Measurements from ENCODE around the gene FATE1. TPM values are rescaled to one million over a fixed set of nuclear protein-coding genes. Genes with fewer than 3 reads are reported as not detected.

Gene FATE1
- total and polyA plus RNA-seq, 2 of the 8 experiments (the other 6 are each of a cell fraction or from before 2014, with no cell fraction given) = 0.12 TPM; not detected in 1

- Histone ChIP-seq H4K91ac (replicated peaks; ENCODE audit: insufficient read length, low read length) (no peak overlapping the region), H2AK5ac (ENCODE audit: low read depth, low read length) (no peak overlapping the region), H2AFZ (ENCODE audit: low read length) (peak overlapping the region; percentile 32; the same call in 1 of the 2 replicates), H3K4me1 (replicated peaks in 1 of 4; ENCODE audit: control insufficient read depth in 3 of 4, insufficient read depth in 4 of 4, low read length in 3 of 4) (peaks cover 0 to 4% (median 1%) of the 10 kb centered on the region in 4 experiments; a peak in 3 of 7 replicates), H2BK120ac (replicated peaks; ENCODE audit: low read depth, low read length) (peak overlapping the region; percentile 43), H3K4ac (replicated peaks; ENCODE audit: insufficient read length, low read depth, low read length) (no peak overlapping the region), H3K36me3 (ENCODE audit: control insufficient read depth in 2 of 4, insufficient read depth in 4 of 4, low read length in 3 of 4) (no peaks in the 10 kb centered on the region), H4K5ac (ENCODE audit: insufficient read length, low read depth, low read length) (no peak overlapping the region), H3K4me3 (ENCODE audit: extremely low read depth in 1 of 4, insufficient read depth in 2 of 4, low read depth in 3 of 4, low read length in 4 of 4) (no peak overlapping the region), H3K27me3 (replicated peaks in 1 of 4; ENCODE audit: control insufficient read depth in 3 of 4, extremely low read depth in 1 of 4, insufficient read depth in 3 of 4, low read length in 3 of 4) (no peaks in the 10 kb centered on the region), H2BK5ac (ENCODE audit: low read depth, low read length) (no peak overlapping the region), H3K4me2 (ENCODE audit: insufficient read depth in 1 of 2, low read depth in 2 of 2, low read length in 2 of 2) (no peak overlapping the region), H2BK15ac (ENCODE audit: low read length) (no peak overlapping the region), H3K79me2 (ENCODE audit: control insufficient read depth in 1 of 2, insufficient read depth in 2 of 2, low read length in 2 of 2) (no peaks in the 10 kb centered on the region), H3K23me2 (ENCODE audit: low read depth, low read length) (no peaks in the 10 kb centered on the region), H4K8ac (ENCODE audit: extremely low read depth, insufficient read depth, low read length) (no peak overlapping the region), H3K9me3 (ENCODE audit: insufficient read depth in 2 of 2, low read depth in 1 of 2, low read length in 1 of 2) (no peaks in the 10 kb centered on the region), H2BK12ac (ENCODE audit: low read depth, low read length) (peak overlapping the region; percentile 27; the same call in 1 of the 2 replicates), H3K27ac (ENCODE audit: low read depth, low read length) (no peak overlapping the region), H3K14ac (ENCODE audit: insufficient read length) (no peak overlapping the region), H3K79me1 (ENCODE audit: low read depth, low read length) (no peaks in the 10 kb centered on the region), H3K56ac (replicated peaks; ENCODE audit: insufficient read length, low read depth, low read length) (no peak overlapping the region), H3K9ac (replicated peaks in 1 of 4; ENCODE audit: extremely low read depth in 1 of 4, low read depth in 3 of 4, low read length in 3 of 4) (no peak overlapping the region), H3K23ac (ENCODE audit: insufficient read length) (no peak overlapping the region), H4K20me1 (replicated peaks in 1 of 2; ENCODE audit: control insufficient read depth in 1 of 2, insufficient read depth in 2 of 2, low read length in 2 of 2) (no peaks in the 10 kb centered on the region), H3K18ac (ENCODE audit: extremely low read depth, low read length) (peak overlapping the region; percentile 48; the same call in 1 of the 2 replicates), H2BK20ac (ENCODE audit: low read length) (no peak overlapping the region)
- DNase-seq (ENCODE audit: low read depth in 1 of 2, low spot score in 2 of 2) (no peak), FAIRE-seq (no peak)
- TF ChIP-seq ATF3 (IDR thresholded peaks at IDR 0.05; ENCODE audit: insufficient read depth, low read depth, low read length) = no peak
- no peak for TF ChIP-seq BCL11A (IDR thresholded peaks at IDR 0.05; ENCODE audit: low read depth in 2 of 2, low read length in 2 of 2)
- TF ChIP-seq SP2 (IDR thresholded peaks at IDR 0.05; ENCODE audit: low read length) = no peak
- no peak for TF ChIP-seq ZNF274 (IDR thresholded peaks at IDR 0.05; ENCODE audit: borderline replicate concordance, extremely low read depth, low read length)
- TF ChIP-seq CHD1 (IDR thresholded peaks at IDR 0.05; ENCODE audit: low read depth, low read length) = no peak
- TF ChIP-seq TBP (IDR thresholded peaks at IDR 0.05; ENCODE audit: low read depth, low read length) = no peak
- no peak for TF ChIP-seq NANOG (IDR thresholded peaks at IDR 0.05; ENCODE audit: insufficient read depth, low read depth, low read length, poor library complexity, severe bottlenecking)
- no peak for TF ChIP-seq POLR2AphosphoS5 (IDR thresholded peaks at IDR 0.05; ENCODE audit: low read depth, low read length)
- no peak for TF ChIP-seq POU5F1 (IDR thresholded peaks at IDR 0.05; ENCODE audit: low read depth, low read length)
- CTCF ChIA-PET (ENCODE audit: partially characterized antibody) = interaction anchor here (1.3 to 2.6 kb wide), 4 partner anchors 10 to 921 kb away, joined by 4 to 9 read pairs (median 6); no protein-coding TSS in a partner anchor
- 58% methylated on average over 2 of the region's 5 CpGs; no CpG with 5 or more reads in 1 of the 2 experiments for WGBS, 2 experiments (ENCODE audit: extremely low coverage in 1 of 2, insufficient coverage in 1 of 2, insufficient read length in 1 of 2, insufficient replicate concordance in 2 of 2, low coverage in 1 of 2, low lambda C conversion rate in 2 of 2, missing lambda C conversion rate in 1 of 2)
- POLR2A ChIA-PET (ENCODE audit: partially characterized antibody) = no interaction called here
Observed at GRCh38 chrX:151711154-151711553, 4.7 kb upstream of the FATE1 start.

Measured in H1 (cell line).